Mesodermal cell (in vitro differentiated cells): ENCODE data around the gene TSNAX.
A peak's percentile ranks its signal among the peaks of the same experiment; 100 is the strongest.

ENCODE experiments used
- H3K27ac ChIP-seq: 2 replicates; pipeline ENCODE4 v1.7.0; 2013; ENCODE audit warnings: mild to moderate bottlenecking, low read depth, low read length, moderate library complexity; ENCODE audit not compliant: severe bottlenecking
- H3K36me3 ChIP-seq: 2 replicates; pipeline ENCODE4 v1.7.1; 2013; ENCODE audit warnings: mild to moderate bottlenecking, low read length, moderate library complexity; ENCODE audit not compliant: control insufficient read depth, insufficient read depth
- H3K4me1 ChIP-seq: one replicate; pipeline ENCODE4 v1.7.1; 2013; ENCODE audit warnings: mild to moderate bottlenecking, low read length; ENCODE audit not compliant: insufficient read depth, control insufficient read depth, poor library complexity, severe bottlenecking
- H3K4me3 ChIP-seq: 2 replicates; pipeline ENCODE4 v1.7.0; 2013; ENCODE audit warnings: low read length, control low read depth, mild to moderate bottlenecking; ENCODE audit not compliant: insufficient read depth, poor library complexity, severe bottlenecking; ENCODE audit errors: extremely low read depth
- H3K9me3 ChIP-seq: 2 replicates; pipeline ENCODE4 v1.7.1; 2013; ENCODE audit warnings: mild to moderate bottlenecking, low read length, moderate library complexity; ENCODE audit not compliant: control insufficient read depth
- WGBS, 2 experiments: methylation state at CpG; one replicate each; pipeline ENCODE4 v1.1.5; 2013; ENCODE audit warnings: missing lambda C conversion rate in 2 of 2; ENCODE audit not compliant: insufficient coverage in 2 of 2; 5-methylcytosine and 5-hydroxymethylcytosine counted together

Gene TSNAX

DNA sequence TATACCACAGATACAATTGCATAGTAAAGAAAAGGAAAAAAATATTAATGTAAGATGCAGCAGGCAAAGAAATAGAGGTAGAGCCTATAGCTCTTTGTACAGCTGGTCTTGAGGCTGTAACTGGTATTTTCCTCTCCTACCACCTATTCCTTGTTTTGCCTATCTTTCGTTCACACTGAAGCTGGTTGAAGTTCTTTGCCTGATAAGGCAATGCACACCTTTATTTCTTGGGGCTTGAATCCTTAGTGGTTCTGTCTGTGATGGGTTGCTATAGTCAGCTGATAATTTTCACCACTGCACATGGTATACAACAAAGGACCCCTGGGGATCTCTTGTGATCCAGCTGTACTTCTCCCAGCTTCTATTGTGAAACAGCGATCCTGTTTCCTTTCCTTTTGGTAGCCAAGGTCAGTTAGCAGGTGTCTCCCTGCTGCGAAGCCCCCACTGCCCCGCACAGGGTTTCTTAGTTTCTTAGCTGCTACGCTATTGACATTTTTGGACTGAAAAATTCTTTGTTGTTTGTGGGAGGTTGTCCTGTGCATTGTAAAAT is 9.9 kb upstream of the TSNAX start:
- no peaks in the 10 kb centered on the region for H3K4me1 ChIP-seq
- 65 to 73% methylated on average over 1 to 4 of the region's 5 CpGs for WGBS, 2 experiments
- H3K27ac ChIP-seq: no peak overlapping the region
- H3K9me3 ChIP-seq: no peaks in the 10 kb centered on the region
- H3K36me3 ChIP-seq: no peaks in the 10 kb centered on the region
- H3K4me3 ChIP-seq: no peak overlapping the region

DNA sequence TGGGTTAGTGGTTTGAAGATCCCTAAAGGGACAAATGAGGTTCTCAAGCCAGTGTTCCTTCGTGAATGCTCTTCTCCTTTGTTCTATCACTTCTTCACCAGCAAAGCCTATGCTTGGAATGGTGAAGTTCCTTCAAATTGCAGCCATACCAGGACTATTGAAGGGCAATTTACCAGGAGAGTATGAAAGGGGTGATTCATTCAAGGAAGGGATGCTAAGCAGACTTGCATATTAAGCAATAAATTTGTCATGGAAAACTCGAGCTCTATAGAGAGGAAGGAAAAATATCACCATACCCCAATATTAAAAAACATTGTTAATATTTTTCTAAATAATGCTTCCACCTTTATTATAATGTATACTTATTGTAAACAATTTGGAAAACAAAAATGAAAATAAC is 9.3 kb upstream of the TSNAX start:
- Histone ChIP-seq H3K36me3 (no peaks in the 10 kb centered on the region), H3K4me3 (no peak overlapping the region)
- WGBS, 2 experiments: no CpG with 5 or more reads among the region's 2 CpGs

GRCh38 chr1:231522038-231522437 is 6.4 kb upstream of the TSNAX start:
- Histone ChIP-seq H3K36me3 (no peaks in the 10 kb centered on the region), H3K4me3 (no peak overlapping the region), H3K9me3 (no peaks in the 10 kb centered on the region), H3K27ac (no peak overlapping the region), H3K4me1 (no peaks in the 10 kb centered on the region)
- WGBS, 2 experiments: 100% methylated on average over 1 of the region's 1 CpG

More for the DNA sequence above, 9.3 kb upstream of the TSNAX start:
- Histone ChIP-seq H3K9me3 (no peaks in the 10 kb centered on the region), H3K27ac (no peak overlapping the region), H3K4me1 (no peaks in the 10 kb centered on the region)

GRCh38 chr1:231522931-231523642 is 5.4 kb upstream of the TSNAX start:
- no peak overlapping the region for H3K4me3 ChIP-seq
- whole genome bisulfite sequencing, 2 experiments: 100% methylated on average over 1 of the region's 2 CpGs
- no peaks in the 10 kb centered on the region for H3K9me3 ChIP-seq
- H3K4me1 ChIP-seq: no peaks in the 10 kb centered on the region
- H3K27ac ChIP-seq: no peak overlapping the region
- H3K36me3 ChIP-seq: no peaks in the 10 kb centered on the region

- WGBS, 2 experiments: 100% methylated on average over 2 of the region's 2 CpGs
Observed at GRCh38 chr1:231523816-231524215, 4.7 kb upstream of the TSNAX start.

DNA sequence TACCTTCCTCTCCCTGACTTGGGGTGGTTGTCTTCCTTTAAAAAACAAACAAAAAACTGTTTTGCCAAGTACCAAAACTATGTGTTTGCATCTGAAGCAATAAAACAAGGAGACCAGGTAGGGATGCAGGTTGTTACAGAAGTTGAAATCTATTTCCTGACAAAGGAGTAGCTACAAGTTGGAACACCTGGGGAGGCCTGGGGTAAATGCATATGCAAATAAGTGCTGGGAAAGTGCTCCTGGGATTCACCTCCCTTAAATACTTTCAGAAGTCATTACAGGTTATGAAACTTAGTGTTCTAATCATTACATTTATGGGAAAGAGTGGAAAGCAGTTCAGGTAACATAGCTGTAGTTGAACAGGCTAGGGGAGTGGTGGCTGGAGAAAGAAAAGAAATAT is 1.9 kb upstream of the TSNAX start:
- no peak overlapping the region for H3K27ac ChIP-seq
- H3K36me3 ChIP-seq: peaks cover 17% of the 10 kb centered on the region
- no peaks in the 10 kb centered on the region for H3K4me1 ChIP-seq
- no peaks in the 10 kb centered on the region for H3K9me3 ChIP-seq
- no peak overlapping the region for H3K4me3 ChIP-seq

More at GRCh38 chr1:231523816-231524215, 4.7 kb upstream of the TSNAX start:
- Histone ChIP-seq H3K27ac (no peak overlapping the region), H3K36me3 (no peaks in the 10 kb centered on the region), H3K9me3 (no peaks in the 10 kb centered on the region), H3K4me1 (no peaks in the 10 kb centered on the region), H3K4me3 (no peak overlapping the region)

- 73 to 94% methylated on average over 7 to 8 of the region's 15 CpGs for WGBS, 2 experiments
- Histone ChIP-seq H3K9me3 (no peaks in the 10 kb centered on the region), H3K36me3 (peaks cover 25% of the 10 kb centered on the region), H3K27ac (peak overlapping the region; percentile 99), H3K4me1 (no peaks in the 10 kb centered on the region), H3K4me3 (peak overlapping the region; percentile 92)
Observed at GRCh38 chr1:231527586-231528171, 790 bp upstream of the TSNAX start.

DNA sequence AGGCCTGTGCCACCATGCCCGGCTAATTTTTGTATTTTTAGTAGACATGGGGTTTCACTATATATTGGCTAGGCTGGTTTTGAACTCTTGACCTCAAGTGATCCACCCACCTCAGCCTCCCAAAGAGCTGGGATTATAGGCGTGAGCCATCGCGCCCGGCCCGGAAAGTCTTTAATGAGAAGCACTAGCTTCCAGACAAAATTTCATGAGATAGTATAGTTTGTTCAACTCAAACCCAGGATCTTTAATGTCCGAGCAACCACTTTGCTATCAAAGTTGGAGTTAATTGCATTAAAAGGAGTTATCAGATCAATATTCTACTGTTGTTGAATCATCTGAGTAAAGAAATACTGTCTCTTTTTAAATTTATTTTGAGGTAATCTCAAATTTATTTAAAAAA is 4.8 kb downstream of the TSNAX start:
- Histone ChIP-seq H3K4me1 (no peaks in the 10 kb centered on the region), H3K36me3 (peaks cover 53% of the 10 kb centered on the region), H3K27ac (no peak overlapping the region), H3K4me3 (no peak overlapping the region), H3K9me3 (no peaks in the 10 kb centered on the region)
- WGBS, 2 experiments: 98% methylated on average over 5 of the region's 7 CpGs; no CpG with 5 or more reads in 1 of the 2 experiments

- Histone ChIP-seq H3K9me3 (no peaks in the 10 kb centered on the region), H3K4me3 (no peak overlapping the region), H3K4me1 (no peaks in the 10 kb centered on the region), H3K27ac (no peak overlapping the region), H3K36me3 (peaks cover 65% of the 10 kb centered on the region)
- WGBS, 2 experiments: 94 to 99% methylated on average over 3 of the region's 4 CpGs
Observed at GRCh38 chr1:231534703-231535159, 6.3 kb downstream of the TSNAX start.

DNA sequence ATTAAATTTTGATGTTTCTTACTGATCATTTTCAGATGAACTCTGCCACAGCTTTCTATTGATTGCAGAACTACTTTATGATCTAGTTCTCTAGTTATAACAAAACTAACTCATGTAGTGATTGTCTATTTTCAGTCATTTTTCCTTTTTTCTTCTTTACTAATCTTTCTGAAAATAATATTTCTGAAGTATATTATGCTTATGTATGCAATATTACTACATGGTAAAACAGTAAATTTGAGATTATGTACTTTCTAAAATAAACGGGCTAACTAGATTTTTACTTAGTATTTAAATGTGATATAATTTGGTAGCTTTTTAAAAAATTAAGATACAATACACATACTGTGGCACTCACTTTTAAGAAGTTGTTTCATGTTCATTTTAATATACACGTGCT is 7.6 kb downstream of the TSNAX start:
- WGBS, 2 experiments: no CpG with 5 or more reads among the region's 2 CpGs
- Histone ChIP-seq H3K36me3 (peaks cover 55% of the 10 kb centered on the region), H3K27ac (no peak overlapping the region), H3K9me3 (no peaks in the 10 kb centered on the region), H3K4me3 (no peak overlapping the region), H3K4me1 (no peaks in the 10 kb centered on the region)

- Histone ChIP-seq H3K4me3 (no peak overlapping the region), H3K4me1 (no peaks in the 10 kb centered on the region), H3K36me3 (peaks cover 52% of the 10 kb centered on the region), H3K27ac (no peak overlapping the region), H3K9me3 (no peaks in the 10 kb centered on the region)
- WGBS, 2 experiments: no CpG with 5 or more reads among the region's 3 CpGs
Observed at GRCh38 chr1:231540847-231541246, 12.4 kb downstream of the TSNAX start.
